ENCODE results near the gene FBXO42. TPM values are rescaled to one million over a fixed set of nuclear protein-coding genes. Genes with fewer than 3 reads are reported as not detected.

The FBXO42 gene
- total and polyA plus RNA-seq, 2 of the 13 experiments (the other 11 are each of a cell fraction or from before 2014, with no cell fraction given), result 7.6 to 17.5 TPM

- H4K20me1 ChIP-seq (ENCODE audit: insufficient read depth, low read length), result no peaks in the 10 kb centered on the region
- no peaks in the 10 kb centered on the region for H3K36me3 ChIP-seq (replicated peaks in 1 of 2; ENCODE audit: control insufficient read depth in 1 of 2, insufficient read depth in 2 of 2, low read length in 2 of 2)
- TF ChIP-seq ZNF629 (CRISPR knock-in tag; conservative IDR thresholded peaks at IDR 0.05) (peak; percentile 52), ZNF503 (CRISPR knock-in tag; IDR thresholded peaks at IDR 0.05) (no peak)
- BruUV-seq (replicated peaks), result no TSS peak
- H3K4me2 ChIP-seq (ENCODE audit: low read depth, low read length), result 0 out of 2 replicates have a peak overlapping the region, but pooled peaks have one; percentile 19
- in situ Hi-C loops (cut with HindIII; ENCODE audit: extremely low pct_ligation_motif_present, low pct_unique_long_range_greater_than_20kb) (loop anchor here (5.0 kb wide), 1 partner anchor 33 kb away; no protein-coding TSS in a partner anchor), intact Hi-C loops (cut with micrococcal nuclease; ENCODE audit: unreplicated experiment) (no loop called here)
- 33% methylated on average over 9 of the region's 9 CpGs for WGBS (ENCODE audit: low lambda C conversion rate)
- FAIRE-seq, result no peak
- DNase-seq (ENCODE audit: low spot score), result no peak
- no peak for ATAC-seq
- H3K9me3 ChIP-seq (ENCODE audit: low read length), result no peaks in the 10 kb centered on the region
- ChIA-PET CTCF (ENCODE audit: low intra/inter-chr PET ratio, low total read pairs) (no interaction called here), POLR2A (no interaction called here)
- H3K27me3 ChIP-seq (ENCODE audit: control insufficient read depth in 1 of 2, insufficient read depth in 2 of 2, low read length in 2 of 2), result peaks cover 9 to 41% of the 10 kb centered on the region in 2 experiments; a peak in 3 of 5 replicates
- no peak overlapping the region for H3K27ac ChIP-seq (ENCODE audit: extremely low read length, insufficient read depth, low read length)
- H3K9ac ChIP-seq (ENCODE audit: insufficient read depth, low read depth, low read length), result no peak overlapping the region
- peaks cover 54% of the 10 kb centered on the region for H3K4me1 ChIP-seq (ENCODE audit: insufficient read depth, low read length)
- H3K79me2 ChIP-seq (ENCODE audit: insufficient read depth, low read length), result no peaks in the 10 kb centered on the region
- no peak overlapping the region for H2AFZ ChIP-seq (ENCODE audit: low read length)
- no peak overlapping the region for H3K4me3 ChIP-seq (replicated peaks in 1 of 3; ENCODE audit: insufficient read depth in 1 of 3, low read depth in 2 of 3, low read length in 3 of 3)
These were observed 143.0 kb downstream of the FBXO42 start for GRCh38 chr1:16209132-16209846.

GRCh38 chr1:16208270-16208987 is 143.9 kb downstream of the FBXO42 start:
- Histone ChIP-seq H3K9me3 (ENCODE audit: low read length) (no peaks in the 10 kb centered on the region), H3K9ac (ENCODE audit: insufficient read depth, low read depth, low read length) (no peak overlapping the region), H3K4me2 (ENCODE audit: low read depth, low read length) (no peak overlapping the region), H3K79me2 (ENCODE audit: insufficient read depth, low read length) (no peaks in the 10 kb centered on the region), H3K4me3 (replicated peaks in 1 of 3; ENCODE audit: insufficient read depth in 1 of 3, low read depth in 2 of 3, low read length in 3 of 3) (no peak overlapping the region), H3K4me1 (ENCODE audit: insufficient read depth, low read length) (peaks cover 54% of the 10 kb centered on the region), H3K27me3 (ENCODE audit: control insufficient read depth in 1 of 2, insufficient read depth in 2 of 2, low read length in 2 of 2) (peaks cover 9 to 41% of the 10 kb centered on the region in 2 experiments; a peak in 3 of 5 replicates), H3K36me3 (replicated peaks in 1 of 2; ENCODE audit: control insufficient read depth in 1 of 2, insufficient read depth in 2 of 2, low read length in 2 of 2) (no peaks in the 10 kb centered on the region), H3K27ac (ENCODE audit: extremely low read length, insufficient read depth, low read length) (no peak overlapping the region), H2AFZ (ENCODE audit: low read length) (no peak overlapping the region), H4K20me1 (ENCODE audit: insufficient read depth, low read length) (no peaks in the 10 kb centered on the region)
- 38% methylated on average over 7 of the region's 13 CpGs for WGBS (ENCODE audit: low lambda C conversion rate)
- ChIA-PET CTCF (ENCODE audit: low intra/inter-chr PET ratio, low total read pairs) (interaction anchor here (0.5 kb wide), 1 partner anchor 32 kb away, joined by 3 read pairs; no protein-coding TSS in a partner anchor), POLR2A (no interaction called here)
- BruUV-seq (replicated peaks), result no TSS peak
- ATAC-seq, result no peak
- no peak for DNase-seq (ENCODE audit: low spot score)
- in situ Hi-C loops (cut with HindIII; ENCODE audit: extremely low pct_ligation_motif_present, low pct_unique_long_range_greater_than_20kb) (loop anchor here (5.0 kb wide), 1 partner anchor 34 kb away; no protein-coding TSS in a partner anchor), intact Hi-C loops (cut with micrococcal nuclease; ENCODE audit: unreplicated experiment) (no loop called here)
- no peak for FAIRE-seq
- TF ChIP-seq ZNF891 (CRISPR knock-in tag; IDR thresholded peaks at IDR 0.05), result 0 out of 2 replicates have a peak, but pooled peaks have one; percentile 35
- TF ChIP-seq FOSL2 (CRISPR knock-in tag; IDR thresholded peaks at IDR 0.05), result peak; percentile 58
- TF ChIP-seq HNRNPL (IDR thresholded peaks at IDR 0.05; ENCODE audit: low read depth, low read length), result peak; percentile 67; the same call in 1 of the 2 replicates
- TF ChIP-seq ZNF850 (CRISPR knock-in tag; conservative IDR thresholded peaks at IDR 0.05), result no peak
- TF ChIP-seq ZNF572 (CRISPR knock-in tag; IDR thresholded peaks at IDR 0.05), result no peak
- no peak for TF ChIP-seq MZF1 (CRISPR knock-in tag; IDR thresholded peaks at IDR 0.05; ENCODE audit: borderline replicate concordance)
- TF ChIP-seq NFE2L1 (CRISPR knock-in tag; IDR thresholded peaks at IDR 0.05; ENCODE audit: borderline replicate concordance), result 0 out of 2 replicates have a peak, but pooled peaks have one; percentile 17
